NOMO-1 (cell line): Measurements from ENCODE around the gene OMP.

Source experiments
- DNase-seq, 2 experiments: peaks; one replicate each; lab custom pipeline; 2025; ENCODE audit not compliant: unreplicated experiment in 2 of 2; lab: John Stamatoyannopoulos, UW

The OMP gene

GRCh38 chr11:77068457-77069335 is 33.9 kb upstream of the OMP start:
- DNase-seq: no peak

GRCh38 chr11:77069336-77069968 is 33.2 kb upstream of the OMP start:
- no peak for DNase-seq

GRCh38 chr11:77069969-77070582 is 32.6 kb upstream of the OMP start:
- no peak for DNase-seq

- no peak for DNase-seq
These were observed 31.6 kb upstream of the OMP start for GRCh38 chr11:77071077-77071476.

- DNase-seq: peak; percentile 52 to 65
These were observed 30.7 kb upstream of the OMP start for GRCh38 chr11:77071671-77072605.

- DNase-seq: no peak
These were observed 29.8 kb upstream of the OMP start for GRCh38 chr11:77072851-77073327.

- DNase-seq: no peak
These were observed 29.2 kb upstream of the OMP start for GRCh38 chr11:77073328-77074001.

GRCh38 chr11:77074205-77074604 is 28.4 kb upstream of the OMP start:
- DNase-seq: no peak

- DNase-seq: no peak
These were observed 27.9 kb upstream of the OMP start for GRCh38 chr11:77074626-77075221.

GRCh38 chr11:77075425-77075905 is 27.2 kb upstream of the OMP start:
- no peak for DNase-seq

- DNase-seq: no peak
These were observed 23.0 kb upstream of the OMP start for GRCh38 chr11:77079666-77080065.

GRCh38 chr11:77080643-77081210 is 21.9 kb upstream of the OMP start:
- no peak for DNase-seq

- DNase-seq: no peak
These were observed 21.2 kb upstream of the OMP start for GRCh38 chr11:77081381-77081851.

GRCh38 chr11:77081976-77082836 is 20.4 kb upstream of the OMP start:
- no peak for DNase-seq

- DNase-seq: peak in 1 of 2 experiments; percentile 49
These were observed 19.6 kb upstream of the OMP start for GRCh38 chr11:77082838-77083565.

GRCh38 chr11:77083566-77084245 is 18.9 kb upstream of the OMP start:
- no peak for DNase-seq
